Neuron (in vitro differentiated cells): Measurements from ENCODE around the gene NCBP2.
A peak's percentile ranks its signal among the peaks of the same experiment; 100 is the strongest.

Source experiments
- H2AFZ ChIP-seq: one replicate; pipeline ENCODE4 v1.6.1; 2013; ENCODE audit warnings: low read depth, mild to moderate bottlenecking, inconsistent platforms, low read length, moderate library complexity
- H3K27me3 ChIP-seq: one replicate; pipeline ENCODE4 v1.6.1; 2013; ENCODE audit warnings: low read length; ENCODE audit not compliant: insufficient read depth
- H3K36me3 ChIP-seq: one replicate; pipeline ENCODE4 v1.6.1; 2013; ENCODE audit warnings: low read length; ENCODE audit not compliant: insufficient read depth
- H3K4me1 ChIP-seq: one replicate; pipeline ENCODE4 v1.6.1; 2013; ENCODE audit warnings: low read length; ENCODE audit not compliant: insufficient read depth
- H3K4me3 ChIP-seq: 2 replicates; pipeline ENCODE4 v1.5.1; 2013; ENCODE audit warnings: mild to moderate bottlenecking, low read length, moderate library complexity
- H3K9me3 ChIP-seq: one replicate; pipeline ENCODE4 v1.6.1; 2013; ENCODE audit warnings: low read length

NCBP2 gene

GRCh38 chr3:196975349-196975748, 33.0 kb upstream of the NCBP2 start:
- Histone ChIP-seq H3K4me1 (no peaks in the 10 kb centered on the region), H3K36me3 (no peaks in the 10 kb centered on the region), H2AFZ (no peak overlapping the region), H3K27me3 (peaks cover 4% of the 10 kb centered on the region), H3K9me3 (peaks cover 4% of the 10 kb centered on the region), H3K4me3 (no peak overlapping the region)

- H3K9me3 ChIP-seq: peaks cover 4% of the 10 kb centered on the region
- H3K4me1 ChIP-seq: no peaks in the 10 kb centered on the region
- no peak overlapping the region for H3K4me3 ChIP-seq
- no peak overlapping the region for H2AFZ ChIP-seq
- no peaks in the 10 kb centered on the region for H3K36me3 ChIP-seq
- peaks cover 7% of the 10 kb centered on the region for H3K27me3 ChIP-seq
Observed at GRCh38 chr3:196974661-196975060, 32.3 kb upstream of the NCBP2 start.

- Histone ChIP-seq H2AFZ (no peak overlapping the region), H3K9me3 (peaks cover 10% of the 10 kb centered on the region), H3K36me3 (no peaks in the 10 kb centered on the region), H3K4me1 (peaks cover 11% of the 10 kb centered on the region), H3K4me3 (no peak overlapping the region), H3K27me3 (peaks cover 9% of the 10 kb centered on the region)
Observed at GRCh38 chr3:196971094-196971698, 28.9 kb upstream of the NCBP2 start.

GRCh38 chr3:196970547-196971093, 28.3 kb upstream of the NCBP2 start:
- no peaks in the 10 kb centered on the region for H3K36me3 ChIP-seq
- H3K4me1 ChIP-seq: peaks cover 11% of the 10 kb centered on the region
- no peak overlapping the region for H3K4me3 ChIP-seq
- H3K9me3 ChIP-seq: peaks cover 15% of the 10 kb centered on the region
- no peak overlapping the region for H2AFZ ChIP-seq
- peaks cover 9% of the 10 kb centered on the region for H3K27me3 ChIP-seq

GRCh38 chr3:196969660-196970546, 27.6 kb upstream of the NCBP2 start:
- peaks cover 17% of the 10 kb centered on the region for H3K9me3 ChIP-seq
- no peaks in the 10 kb centered on the region for H3K36me3 ChIP-seq
- H3K4me3 ChIP-seq: peak overlapping the region; percentile 51
- peaks cover 11% of the 10 kb centered on the region for H3K4me1 ChIP-seq
- H3K27me3 ChIP-seq: peaks cover 9% of the 10 kb centered on the region
- H2AFZ ChIP-seq: peak overlapping the region; percentile 99

- H3K36me3 ChIP-seq: no peaks in the 10 kb centered on the region
- peaks cover 11% of the 10 kb centered on the region for H3K4me1 ChIP-seq
- peak overlapping the region; percentile 51 for H3K4me3 ChIP-seq
- H2AFZ ChIP-seq: peak overlapping the region; percentile 99
- H3K27me3 ChIP-seq: peaks cover 9% of the 10 kb centered on the region
- peaks cover 17% of the 10 kb centered on the region for H3K9me3 ChIP-seq
Observed at GRCh38 chr3:196969134-196969659, 26.9 kb upstream of the NCBP2 start.

GRCh38 chr3:196968233-196969133, 26.2 kb upstream of the NCBP2 start, which contains the start of gene PIGZ:
PIGZ (minus strand) TSS chr3:196968833; CDS start chr3:196952031, 16,802 bp downstream.
- no peaks in the 10 kb centered on the region for H3K36me3 ChIP-seq
- peaks cover 11% of the 10 kb centered on the region for H3K4me1 ChIP-seq
- H3K4me3 ChIP-seq: peak within 1 kb of the TSS; percentile 51
- peak within 1 kb of the TSS; percentile 99 for H2AFZ ChIP-seq
- H3K9me3 ChIP-seq: peaks cover 17% of the 10 kb centered on the region
- peaks cover 9% of the 10 kb centered on the region for H3K27me3 ChIP-seq

- H2AFZ ChIP-seq: peak overlapping the region; percentile 99
- H3K36me3 ChIP-seq: no peaks in the 10 kb centered on the region
- peaks cover 9% of the 10 kb centered on the region for H3K27me3 ChIP-seq
- H3K4me3 ChIP-seq: peak overlapping the region; percentile 51
- H3K4me1 ChIP-seq: peaks cover 11% of the 10 kb centered on the region
- peaks cover 17% of the 10 kb centered on the region for H3K9me3 ChIP-seq
Observed at GRCh38 chr3:196967412-196968232, 25.3 kb upstream of the NCBP2 start.

- Histone ChIP-seq H3K4me1 (peaks cover 11% of the 10 kb centered on the region), H3K36me3 (no peaks in the 10 kb centered on the region), H3K27me3 (peaks cover 9% of the 10 kb centered on the region), H3K4me3 (no peak overlapping the region), H3K9me3 (peaks cover 14% of the 10 kb centered on the region), H2AFZ (no peak overlapping the region)
Observed at GRCh38 chr3:196966526-196967401, 24.4 kb upstream of the NCBP2 start.

- H3K4me3 ChIP-seq: no peak overlapping the region
- peaks cover 9% of the 10 kb centered on the region for H3K27me3 ChIP-seq
- H3K36me3 ChIP-seq: no peaks in the 10 kb centered on the region
- H2AFZ ChIP-seq: no peak overlapping the region
- H3K9me3 ChIP-seq: peaks cover 13% of the 10 kb centered on the region
- H3K4me1 ChIP-seq: peaks cover 11% of the 10 kb centered on the region
Observed at GRCh38 chr3:196965804-196966173, 23.5 kb upstream of the NCBP2 start.

- Histone ChIP-seq H3K27me3 (peaks cover 4% of the 10 kb centered on the region), H3K4me1 (peaks cover 11% of the 10 kb centered on the region), H2AFZ (no peak overlapping the region), H3K36me3 (no peaks in the 10 kb centered on the region), H3K4me3 (no peak overlapping the region), H3K9me3 (peaks cover 13% of the 10 kb centered on the region)
Observed at GRCh38 chr3:196965112-196965803, 22.9 kb upstream of the NCBP2 start.
